ENCODE measurements around the gene GPR87.

The GPR87 gene

GRCh38 chr3:151248772-151249337 lies 67.8 kb downstream of the GPR87 start:
- no peak overlapping the region for H3K27ac ChIP-seq (replicated peaks)
- no peaks in the 10 kb centered on the region for H3K27me3 ChIP-seq (ENCODE audit: insufficient read depth, poor library complexity, severe bottlenecking)
- DNase-seq (ENCODE audit: low read depth in 1 of 2, low spot score in 1 of 2), result no peak
- TF ChIP-seq GABPA (IDR thresholded peaks at IDR 0.05; ENCODE audit: low read depth) (no peak), REST (IDR thresholded peaks at IDR 0.05; ENCODE audit: insufficient replicate concordance, low read depth) (no peak), CTCF (IDR thresholded peaks at IDR 0.05; ENCODE audit: insufficient read depth, low read length) (no peak), POLR2AphosphoS5 (IDR thresholded peaks at IDR 0.05; ENCODE audit: low read depth) (no peak), SPI1 (IDR thresholded peaks at IDR 0.05; ENCODE audit: borderline replicate concordance, low read depth) (no peak)
- no peak overlapping the region for H3K4me3 ChIP-seq (replicated peaks; ENCODE audit: insufficient read depth, low read length)

Data from HL-60 (cell line).